IPS DF 4.7 (cell line): ENCODE measurements around the gene DVL3.
A peak's percentile ranks its signal among the peaks of the same experiment; 100 is the strongest.
"Not testable (repeated sequence)": the region's sequence is repeated elsewhere in the genome, so short reads cannot be mapped to it uniquely, and the experiment has no call there.

Source experiments
- DNase-seq: peaks from one replicate; pipeline ENCODE4 v3.0.0-alpha.2; 2013; ENCODE audit warnings: low spot score; ENCODE audit errors: extremely low read depth

The DVL3 gene

GRCh38 chr3:184155644-184156521 lies 706 bp downstream of the DVL3 start:
- no peak for DNase-seq

- no peak for DNase-seq
Observed at GRCh38 chr3:184156522-184156955, 1.4 kb downstream of the DVL3 start.

- DNase-seq = no peak
Observed at GRCh38 chr3:184157206-184157605, 2.0 kb downstream of the DVL3 start.

DNA sequence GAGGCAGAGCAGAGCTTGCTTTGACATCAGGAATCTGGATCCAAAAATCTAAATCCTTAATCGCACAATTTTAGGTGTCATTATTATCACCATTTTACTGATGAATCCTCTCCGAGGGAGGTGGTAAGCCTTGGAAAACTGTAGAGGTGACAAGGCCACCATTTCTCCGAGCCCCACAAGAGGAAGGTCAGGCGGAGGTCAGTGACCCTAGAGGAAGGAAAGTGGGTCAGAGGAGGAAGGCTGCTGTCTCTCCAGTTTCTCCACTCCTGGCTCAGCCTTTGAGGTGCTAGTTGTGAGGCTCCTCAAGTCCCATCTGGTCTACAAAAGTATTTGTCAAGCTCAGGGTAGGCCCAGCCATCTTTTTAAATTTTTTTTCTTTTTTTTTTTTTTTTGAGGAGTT lies 3.2 kb downstream of the DVL3 start:
- DNase-seq = no peak

DNA sequence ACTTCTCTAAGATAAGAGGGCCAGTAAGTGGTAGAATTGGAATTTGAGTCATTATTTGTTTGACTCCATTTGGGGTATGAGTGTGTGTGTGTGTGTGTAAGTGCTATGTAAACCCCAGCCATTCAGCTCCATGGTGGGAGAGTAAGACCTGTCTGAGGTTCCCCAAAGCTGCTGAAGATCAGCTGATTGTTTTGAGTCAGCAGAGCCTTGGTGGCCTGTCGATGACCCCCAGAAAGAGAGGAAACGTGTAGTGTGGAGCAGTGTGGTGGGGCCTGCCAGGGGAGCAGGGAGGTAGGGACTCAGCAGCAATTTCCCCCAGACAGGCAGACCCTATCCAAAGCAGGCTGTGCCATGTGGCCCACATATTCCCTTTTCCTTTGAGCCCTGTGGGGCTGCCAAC lies 5.3 kb downstream of the DVL3 start:
- no peak for DNase-seq

- not testable (repeated sequence) for DNase-seq
Observed at GRCh38 chr3:184162571-184163070, 7.4 kb downstream of the DVL3 start.

- no peak for DNase-seq
Observed at GRCh38 chr3:184164648-184165330, 9.6 kb downstream of the DVL3 start.

GRCh38 chr3:184165543-184165942 lies 10.4 kb downstream of the DVL3 start:
- no peak for DNase-seq

- no peak for DNase-seq
Observed at GRCh38 chr3:184166671-184167070, 11.5 kb downstream of the DVL3 start.

DNA sequence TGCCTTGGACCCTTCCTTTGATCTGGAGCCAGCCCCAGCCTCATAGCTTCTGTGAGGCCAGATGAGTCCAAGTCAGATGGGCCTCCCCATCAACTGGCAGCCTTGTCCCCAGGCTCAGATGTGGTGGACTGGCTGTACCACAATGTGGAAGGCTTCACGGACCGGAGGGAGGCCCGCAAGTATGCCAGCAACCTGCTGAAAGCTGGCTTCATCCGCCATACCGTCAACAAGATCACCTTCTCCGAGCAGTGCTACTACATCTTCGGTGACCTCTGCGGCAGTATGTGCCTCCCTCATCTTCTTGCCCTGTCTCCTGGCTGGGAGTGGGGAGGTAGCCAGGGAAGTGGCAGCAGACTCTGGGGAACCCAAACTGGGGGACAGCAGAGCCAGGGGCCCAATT lies 12.6 kb downstream of the DVL3 start:
- no peak for DNase-seq

- DNase-seq = no peak
Observed at GRCh38 chr3:184168363-184169120, 13.4 kb downstream of the DVL3 start.

DNA sequence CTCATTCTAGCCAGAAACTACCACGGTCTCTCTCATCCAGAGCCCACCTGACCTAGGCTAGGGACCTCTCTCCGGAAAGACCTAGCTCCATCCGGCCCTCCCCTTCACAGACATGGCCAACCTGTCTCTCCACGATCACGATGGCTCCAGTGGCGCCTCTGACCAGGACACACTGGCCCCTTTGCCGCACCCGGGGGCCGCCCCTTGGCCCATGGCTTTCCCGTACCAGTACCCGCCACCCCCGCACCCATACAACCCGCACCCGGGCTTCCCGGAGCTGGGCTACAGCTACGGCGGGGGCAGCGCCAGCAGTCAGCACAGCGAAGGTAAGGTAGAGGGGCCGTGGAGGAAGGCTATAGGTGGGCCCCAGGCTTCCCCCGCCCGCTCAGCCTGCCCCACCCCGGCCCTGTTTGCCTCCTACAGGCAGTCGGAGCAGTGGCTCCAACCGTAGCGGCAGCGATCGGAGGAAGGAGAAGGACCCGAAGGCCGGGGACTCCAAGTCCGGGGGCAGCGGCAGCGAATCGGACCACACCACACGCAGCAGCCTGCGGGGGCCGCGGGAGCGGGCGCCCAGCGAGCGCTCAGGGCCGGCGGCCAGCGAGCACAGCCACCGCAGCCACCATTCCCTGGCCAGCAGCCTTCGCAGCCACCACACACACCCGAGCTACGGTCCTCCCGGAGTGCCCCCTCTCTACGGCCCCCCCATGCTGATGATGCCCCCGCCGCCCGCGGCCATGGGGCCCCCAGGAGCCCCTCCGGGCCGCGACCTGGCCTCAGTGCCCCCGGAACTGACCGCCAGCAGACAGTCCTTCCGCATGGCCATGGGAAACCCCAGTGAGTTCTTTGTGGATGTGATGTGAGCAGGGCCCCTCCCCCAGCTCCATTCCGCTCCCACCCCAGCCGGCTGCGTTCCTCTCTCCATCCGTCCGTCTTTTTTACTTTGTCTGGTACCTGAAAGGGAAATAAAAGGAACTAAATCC lies 15.0 kb downstream of the DVL3 start:
- no peak for DNase-seq

DNA sequence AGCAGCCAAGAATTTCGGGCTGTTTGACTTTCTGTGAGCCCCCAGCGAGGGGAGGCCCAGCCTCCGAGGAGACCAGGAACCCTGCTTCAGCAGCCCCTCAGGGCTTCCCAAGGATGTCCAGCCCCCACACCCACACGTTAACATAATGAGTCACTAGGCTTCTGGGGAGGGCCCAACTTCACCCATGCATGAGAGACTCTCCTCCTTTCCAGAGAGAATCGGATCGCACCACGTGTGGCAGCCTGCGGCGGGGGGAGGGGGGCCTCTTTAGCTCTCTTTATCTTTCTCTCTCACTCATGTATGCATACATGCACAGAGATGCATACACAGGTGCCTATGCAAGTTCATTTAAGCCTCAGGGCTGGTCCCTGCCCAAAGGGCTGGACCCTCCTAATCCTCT lies 16.4 kb downstream of the DVL3 start:
- no peak for DNase-seq

- DNase-seq = no peak
Observed at GRCh38 chr3:184172681-184173373, 17.6 kb downstream of the DVL3 start.

GRCh38 chr3:184173374-184173722 lies 18.2 kb downstream of the DVL3 start:
- DNase-seq = no peak

DNA sequence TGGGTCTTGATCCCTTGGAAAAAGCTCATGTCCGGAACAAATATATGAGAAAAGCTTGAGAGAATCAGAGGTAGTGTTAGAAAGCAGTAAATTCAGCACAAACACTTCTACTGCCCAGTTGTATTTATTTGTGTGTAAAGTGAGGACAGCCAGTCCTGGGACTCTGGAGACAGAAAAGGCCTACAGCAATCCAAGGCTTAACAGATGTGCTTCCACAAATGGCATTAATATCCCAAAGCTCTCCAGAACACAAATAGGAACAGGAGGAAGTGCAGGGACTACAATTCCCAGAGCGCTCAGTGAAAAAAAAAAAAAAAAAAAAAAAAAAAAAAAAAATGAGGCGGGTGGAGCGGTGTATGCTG lies 19.1 kb downstream of the DVL3 start:
- DNase-seq = no peak

DNA sequence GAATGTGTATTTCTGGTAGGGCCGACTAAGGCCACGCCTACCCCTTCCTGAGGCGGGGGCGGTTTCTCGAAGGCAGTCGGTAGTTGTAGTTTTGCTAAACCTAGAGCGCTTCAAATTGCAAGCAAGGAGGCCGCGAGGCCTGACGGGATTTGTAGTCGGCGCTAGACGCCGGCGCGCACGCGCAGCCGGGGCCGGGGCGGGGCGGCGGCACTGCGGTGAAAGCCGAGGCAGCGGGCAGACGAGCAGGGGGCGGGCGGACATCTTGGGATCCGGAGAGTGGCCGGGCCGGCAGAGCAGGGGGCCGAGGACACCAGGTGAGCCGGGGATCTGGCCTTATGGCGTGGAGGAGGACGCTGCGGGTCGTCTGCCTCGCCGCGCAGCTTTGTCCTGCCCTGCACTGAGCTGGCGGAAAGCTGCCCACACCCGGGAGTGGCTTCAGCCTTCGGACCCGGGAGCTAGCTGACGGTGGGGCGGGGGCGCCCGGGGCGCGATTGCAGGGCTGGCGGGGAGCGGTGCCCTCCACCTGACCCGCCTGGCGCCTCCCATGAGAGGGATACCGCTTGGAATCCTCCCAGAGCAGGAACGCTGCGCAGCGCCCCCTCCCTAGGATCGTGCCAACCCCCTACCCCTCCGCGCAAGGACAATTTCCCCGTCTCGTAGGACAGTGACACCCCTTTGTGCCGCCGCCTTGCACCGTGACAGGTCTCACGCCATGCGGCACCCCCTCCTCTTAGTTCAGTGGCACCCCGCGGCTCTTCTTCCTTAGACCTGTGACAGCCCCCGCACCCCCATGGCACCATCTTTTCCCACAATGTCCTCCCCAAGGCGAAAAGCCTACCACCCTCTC lies 19.7 kb downstream of the DVL3 start, which contains the start of gene AP2M1:
TSS of gene AP2M1 (plus strand) at position 210 of the 847 bp plus-strand sequence. CDS start 2,139 bp downstream, outside the sequence.
- peak; percentile 92 for DNase-seq

GRCh38 chr3:184175506-184175905 lies 20.3 kb downstream of the DVL3 start:
- DNase-seq = no peak

DNA sequence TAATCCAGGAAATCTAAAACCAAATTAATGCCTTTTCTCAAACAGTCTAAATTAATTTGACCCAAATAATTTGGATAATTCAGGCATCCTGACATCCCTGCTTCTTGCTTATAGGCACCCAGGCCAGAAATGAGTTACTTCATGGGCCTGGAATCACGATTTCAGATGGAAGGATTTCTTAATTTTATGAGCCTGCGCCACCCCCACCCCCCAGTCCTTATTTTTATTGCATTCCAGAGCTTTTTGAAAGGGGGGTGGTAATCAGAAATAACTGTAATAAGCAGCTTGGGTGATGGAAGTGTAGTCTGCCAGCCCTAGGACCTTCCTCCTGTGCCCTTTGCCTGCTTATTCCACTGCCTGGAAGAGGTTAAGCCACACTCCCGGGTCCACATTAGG lies 20.8 kb downstream of the DVL3 start:
- DNase-seq = no peak
